Brain microvascular endothelial cell (primary cell): ENCODE measurements around the gene SS18L1.

Experiments used
- DNase-seq: peaks from one replicate; pipeline ENCODE4 v3.0.0-alpha.2; 2020
- H3K27ac ChIP-seq: fragments of 250-450 bp; sonication (Bioruptor Pico); 2 replicates; pipeline ENCODE4 v1.5.1; 2020; ENCODE audit warnings: mild to moderate bottlenecking, moderate library complexity
- H3K27me3 ChIP-seq: fragments of 250-450 bp; sonication (Bioruptor Pico); replicated peaks from 2 replicates; pipeline ENCODE4 v1.5.1; 2020; ENCODE audit warnings: mild to moderate bottlenecking
- H3K36me3 ChIP-seq: fragments of 250-450 bp; sonication (Bioruptor Pico); replicated peaks from 2 replicates; pipeline ENCODE4 v1.5.1; 2020; ENCODE audit warnings: mild to moderate bottlenecking
- H3K4me3 ChIP-seq: 2 replicates; pipeline ENCODE4 v1.5.1; 2011; ENCODE audit warnings: low read depth, mild to moderate bottlenecking, control low read depth, low read length, moderate library complexity
- in situ Hi-C: cut with HindIII; loops from 2 replicates; pipeline ENCODE4 v1.10.0; 2017; ENCODE audit warnings: low sequenced_read_pairs, low pct_ligation_motif_present
- TF ChIP-seq, protein P1 (sequence below): IDR thresholded peaks from 2 replicates; pipeline ENCODE4 v1.5.1; 2011; ENCODE audit warnings: low read depth, mild to moderate bottlenecking, moderate library complexity, low read length, control low read depth, inconsistent platforms; ENCODE audit errors: missing control alignments

The SS18L1 gene

DNA sequence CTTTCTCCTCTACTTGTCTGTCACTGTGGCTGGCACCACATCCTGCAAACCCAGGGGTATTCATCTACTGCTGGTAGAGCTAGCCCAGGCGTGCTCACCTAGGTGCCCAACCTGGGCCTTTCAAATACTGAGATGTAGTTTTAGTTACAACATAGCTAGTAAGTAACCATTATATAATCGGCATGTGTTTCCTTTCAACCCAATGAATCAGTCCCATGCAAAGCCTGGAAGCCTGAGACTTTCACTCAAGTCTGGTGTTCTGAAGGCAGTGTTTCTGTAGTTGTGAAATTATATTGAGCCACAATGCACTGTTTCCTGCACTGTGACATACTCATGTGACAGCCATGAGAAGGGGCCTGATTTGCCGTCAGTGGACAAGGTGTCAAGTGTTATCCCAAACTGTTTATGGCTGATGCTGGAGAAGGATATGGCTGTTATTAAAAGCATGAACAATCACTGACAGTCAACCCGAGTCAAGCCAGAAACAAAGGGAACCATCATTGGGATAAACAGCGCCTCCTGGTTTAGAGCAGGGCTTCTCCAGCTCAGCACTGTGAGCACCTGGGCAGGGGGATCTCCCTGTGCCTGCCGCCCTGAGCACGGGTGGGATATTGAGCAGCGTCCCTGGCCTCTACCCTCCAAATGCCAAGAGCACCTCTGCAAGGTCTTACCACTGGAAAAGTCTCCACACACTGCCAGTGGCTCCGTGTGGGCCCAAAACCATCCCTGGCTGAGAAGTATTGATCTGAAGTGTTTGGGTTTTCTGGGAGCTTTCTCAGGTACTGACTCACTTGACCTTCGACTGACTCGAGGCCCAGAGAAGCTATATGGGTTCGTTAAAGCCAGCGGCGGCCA, 1.9 kb upstream of the SS18L1 start:
- TF ChIP-seq, protein P1, sequence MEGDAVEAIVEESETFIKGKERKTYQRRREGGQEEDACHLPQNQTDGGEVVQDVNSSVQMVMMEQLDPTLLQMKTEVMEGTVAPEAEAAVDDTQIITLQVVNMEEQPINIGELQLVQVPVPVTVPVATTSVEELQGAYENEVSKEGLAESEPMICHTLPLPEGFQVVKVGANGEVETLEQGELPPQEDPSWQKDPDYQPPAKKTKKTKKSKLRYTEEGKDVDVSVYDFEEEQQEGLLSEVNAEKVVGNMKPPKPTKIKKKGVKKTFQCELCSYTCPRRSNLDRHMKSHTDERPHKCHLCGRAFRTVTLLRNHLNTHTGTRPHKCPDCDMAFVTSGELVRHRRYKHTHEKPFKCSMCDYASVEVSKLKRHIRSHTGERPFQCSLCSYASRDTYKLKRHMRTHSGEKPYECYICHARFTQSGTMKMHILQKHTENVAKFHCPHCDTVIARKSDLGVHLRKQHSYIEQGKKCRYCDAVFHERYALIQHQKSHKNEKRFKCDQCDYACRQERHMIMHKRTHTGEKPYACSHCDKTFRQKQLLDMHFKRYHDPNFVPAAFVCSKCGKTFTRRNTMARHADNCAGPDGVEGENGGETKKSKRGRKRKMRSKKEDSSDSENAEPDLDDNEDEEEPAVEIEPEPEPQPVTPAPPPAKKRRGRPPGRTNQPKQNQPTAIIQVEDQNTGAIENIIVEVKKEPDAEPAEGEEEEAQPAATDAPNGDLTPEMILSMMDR: peak; percentile 63
- H3K27ac ChIP-seq: peak overlapping the region; percentile 93
- H3K36me3 ChIP-seq: peaks cover 41% of the 10 kb centered on the region
- in situ Hi-C loops: no loop called here
- no peaks in the 10 kb centered on the region for H3K27me3 ChIP-seq
- peak overlapping the region; percentile 73 for H3K4me3 ChIP-seq
- no peak for DNase-seq

GRCh38 chr20:62142252-62143080, 1.1 kb upstream of the SS18L1 start:
- in situ Hi-C loops: no loop called here
- DNase-seq: no peak
- Histone ChIP-seq H3K4me3 (peak overlapping the region; percentile 73), H3K27me3 (no peaks in the 10 kb centered on the region), H3K27ac (peak overlapping the region; percentile 93), H3K36me3 (peaks cover 35% of the 10 kb centered on the region)
- TF ChIP-seq, protein P1: no peak

DNA sequence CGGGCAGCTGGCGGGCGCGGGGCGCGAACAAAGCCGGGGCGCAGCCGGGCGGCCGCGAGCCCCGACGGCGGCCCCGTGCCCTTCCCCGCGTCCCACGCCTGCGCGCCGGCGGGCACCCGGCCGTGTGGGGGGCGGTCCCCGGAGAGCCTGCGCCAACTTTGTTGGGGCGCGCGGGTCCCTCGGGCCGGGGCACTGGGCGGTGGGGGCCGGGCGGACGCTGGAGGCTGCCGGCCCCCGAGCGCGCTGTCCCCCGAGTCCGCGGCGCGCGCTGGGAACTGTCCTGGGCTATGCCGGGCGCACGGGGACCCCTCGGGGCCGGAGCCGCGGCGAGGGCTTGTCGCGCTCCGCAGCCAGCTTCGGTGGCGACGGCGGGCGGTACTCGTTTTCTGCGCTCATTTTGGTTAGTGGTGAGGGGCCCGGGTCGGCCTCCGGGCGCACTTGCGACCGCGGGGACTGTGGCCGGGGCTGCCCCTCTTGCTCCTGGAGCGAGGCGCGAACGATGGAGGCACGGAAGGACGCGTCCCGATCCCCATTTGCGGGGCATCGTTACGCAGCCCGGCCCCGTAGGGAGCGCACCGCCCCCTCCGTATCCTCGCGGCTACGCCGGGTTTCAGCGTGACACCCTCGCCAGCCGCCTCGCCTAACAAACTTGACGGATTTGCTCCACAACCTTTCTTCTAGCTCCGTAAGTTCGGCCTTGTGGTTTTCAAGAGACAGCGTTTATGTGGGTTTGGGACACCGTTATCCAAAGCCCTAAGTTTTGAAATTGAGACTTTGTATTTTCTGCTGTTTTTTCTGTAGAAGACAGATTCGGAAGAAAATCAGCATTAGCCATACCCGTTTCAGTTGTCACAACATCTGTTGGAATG, 622 bp downstream of the SS18L1 start:
- H3K27me3 ChIP-seq: no peaks in the 10 kb centered on the region
- H3K36me3 ChIP-seq: peaks cover 17% of the 10 kb centered on the region
- H3K27ac ChIP-seq: peak overlapping the region; percentile 93
- in situ Hi-C loops: no loop called here
- no peak for DNase-seq
- TF ChIP-seq, protein P1: no peak
- H3K4me3 ChIP-seq: peak overlapping the region; percentile 73

- in situ Hi-C loops: no loop called here
- Histone ChIP-seq H3K27me3 (no peaks in the 10 kb centered on the region), H3K27ac (no peak overlapping the region), H3K4me3 (no peak overlapping the region), H3K36me3 (peaks cover 3% of the 10 kb centered on the region)
- DNase-seq: no peak
- TF ChIP-seq, protein P1: no peak
Measured at GRCh38 chr20:62145688-62146018, 2.1 kb downstream of the SS18L1 start.

DNA sequence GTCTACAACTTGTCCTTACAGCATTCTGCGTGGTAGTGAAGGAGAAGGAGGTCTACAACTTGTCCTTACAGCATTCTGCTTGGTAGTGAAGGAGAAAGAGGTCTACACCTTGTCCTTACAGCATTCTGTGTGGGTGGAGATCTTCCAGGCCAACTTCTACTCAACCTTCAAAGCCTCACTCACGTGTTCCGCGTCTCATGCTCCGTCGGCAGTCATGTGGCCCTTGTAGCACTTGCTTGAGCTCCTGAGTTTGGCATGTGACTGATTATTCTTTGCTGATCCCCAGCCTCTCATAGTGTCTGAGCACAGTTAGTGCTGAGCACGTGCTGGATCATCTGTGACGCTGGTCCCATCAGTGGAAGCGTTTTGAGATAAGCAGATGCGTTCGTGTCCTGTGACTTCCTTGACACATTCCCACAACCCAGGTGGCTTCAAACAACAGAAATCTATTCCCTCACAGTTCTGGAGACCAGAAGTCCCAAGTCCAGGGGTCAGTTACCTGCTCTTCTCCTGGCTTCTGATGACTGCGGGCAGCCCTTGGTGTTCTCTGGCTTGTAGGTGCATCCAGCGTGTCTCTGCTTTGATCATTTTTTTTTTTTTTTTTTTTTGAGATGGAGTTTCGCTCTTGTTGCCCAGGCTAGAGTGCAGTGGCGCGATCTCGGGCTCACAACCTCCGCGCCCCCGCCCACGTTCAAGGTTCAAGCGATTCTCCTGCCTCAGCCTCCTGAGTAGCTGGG, 2.6 kb downstream of the SS18L1 start:
- DNase-seq: no peak
- Histone ChIP-seq H3K36me3 (peaks cover 2% of the 10 kb centered on the region), H3K4me3 (no peak overlapping the region), H3K27ac (no peak overlapping the region), H3K27me3 (no peaks in the 10 kb centered on the region)
- TF ChIP-seq, protein P1: no peak
- in situ Hi-C loops: no loop called here
